Brain microvascular endothelial cell (primary cell): ENCODE measurements around the gene RNASEH2C.
A peak's percentile ranks its signal among the peaks of the same experiment; 100 is the strongest.

ENCODE experiments used
- DNase-seq: peaks from one replicate; pipeline ENCODE4 v3.0.0-alpha.2; 2020
- H3K27ac ChIP-seq: fragments of 250-450 bp; sonication (Bioruptor Pico); 2 replicates; pipeline ENCODE4 v1.5.1; 2020; ENCODE audit warnings: mild to moderate bottlenecking, moderate library complexity
- H3K27me3 ChIP-seq: fragments of 250-450 bp; sonication (Bioruptor Pico); replicated peaks from 2 replicates; pipeline ENCODE4 v1.5.1; 2020; ENCODE audit warnings: mild to moderate bottlenecking
- H3K36me3 ChIP-seq: fragments of 250-450 bp; sonication (Bioruptor Pico); replicated peaks from 2 replicates; pipeline ENCODE4 v1.5.1; 2020; ENCODE audit warnings: mild to moderate bottlenecking
- H3K4me3 ChIP-seq: 2 replicates; pipeline ENCODE4 v1.5.1; 2011; ENCODE audit warnings: low read depth, mild to moderate bottlenecking, control low read depth, low read length, moderate library complexity
- in situ Hi-C: cut with HindIII; loops from 2 replicates; pipeline ENCODE4 v1.10.0; 2017; ENCODE audit warnings: low sequenced_read_pairs, low pct_ligation_motif_present
- TF ChIP-seq, protein P1 (sequence below): IDR thresholded peaks from 2 replicates; pipeline ENCODE4 v1.5.1; 2011; ENCODE audit warnings: low read depth, mild to moderate bottlenecking, moderate library complexity, low read length, control low read depth, inconsistent platforms; ENCODE audit errors: missing control alignments

Gene RNASEH2C

GRCh38 chr11:65745049-65745448 is 24.5 kb upstream of the RNASEH2C start:
- Histone ChIP-seq H3K27ac (no peak overlapping the region), H3K4me3 (no peak overlapping the region), H3K27me3 (peaks cover 3% of the 10 kb centered on the region), H3K36me3 (no peaks in the 10 kb centered on the region)
- TF ChIP-seq, protein P1, sequence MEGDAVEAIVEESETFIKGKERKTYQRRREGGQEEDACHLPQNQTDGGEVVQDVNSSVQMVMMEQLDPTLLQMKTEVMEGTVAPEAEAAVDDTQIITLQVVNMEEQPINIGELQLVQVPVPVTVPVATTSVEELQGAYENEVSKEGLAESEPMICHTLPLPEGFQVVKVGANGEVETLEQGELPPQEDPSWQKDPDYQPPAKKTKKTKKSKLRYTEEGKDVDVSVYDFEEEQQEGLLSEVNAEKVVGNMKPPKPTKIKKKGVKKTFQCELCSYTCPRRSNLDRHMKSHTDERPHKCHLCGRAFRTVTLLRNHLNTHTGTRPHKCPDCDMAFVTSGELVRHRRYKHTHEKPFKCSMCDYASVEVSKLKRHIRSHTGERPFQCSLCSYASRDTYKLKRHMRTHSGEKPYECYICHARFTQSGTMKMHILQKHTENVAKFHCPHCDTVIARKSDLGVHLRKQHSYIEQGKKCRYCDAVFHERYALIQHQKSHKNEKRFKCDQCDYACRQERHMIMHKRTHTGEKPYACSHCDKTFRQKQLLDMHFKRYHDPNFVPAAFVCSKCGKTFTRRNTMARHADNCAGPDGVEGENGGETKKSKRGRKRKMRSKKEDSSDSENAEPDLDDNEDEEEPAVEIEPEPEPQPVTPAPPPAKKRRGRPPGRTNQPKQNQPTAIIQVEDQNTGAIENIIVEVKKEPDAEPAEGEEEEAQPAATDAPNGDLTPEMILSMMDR, result no peak
- in situ Hi-C loops, result no loop called here
- no peak for DNase-seq

DNA sequence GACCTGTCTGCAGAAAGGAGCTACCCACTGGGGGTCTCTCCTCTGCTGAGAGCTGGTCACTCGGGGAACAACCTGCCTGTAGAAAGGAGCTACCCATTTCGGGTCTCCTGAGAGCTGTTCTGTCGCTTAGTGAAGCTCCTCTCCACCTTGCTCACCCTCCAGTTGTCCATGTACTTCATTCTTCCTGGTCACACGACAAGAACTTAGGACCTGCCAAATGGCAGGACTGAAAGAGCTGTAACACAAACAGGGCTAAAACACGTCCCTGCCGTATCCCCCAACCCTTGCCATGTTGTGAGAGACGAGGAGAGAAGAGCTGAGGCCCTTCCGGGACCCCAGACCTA is 24.1 kb upstream of the RNASEH2C start:
- Histone ChIP-seq H3K27me3 (peaks cover 3% of the 10 kb centered on the region), H3K36me3 (no peaks in the 10 kb centered on the region), H3K27ac (no peak overlapping the region), H3K4me3 (no peak overlapping the region)
- DNase-seq, result no peak
- TF ChIP-seq, protein P1, result no peak
- in situ Hi-C loops, result no loop called here

DNA sequence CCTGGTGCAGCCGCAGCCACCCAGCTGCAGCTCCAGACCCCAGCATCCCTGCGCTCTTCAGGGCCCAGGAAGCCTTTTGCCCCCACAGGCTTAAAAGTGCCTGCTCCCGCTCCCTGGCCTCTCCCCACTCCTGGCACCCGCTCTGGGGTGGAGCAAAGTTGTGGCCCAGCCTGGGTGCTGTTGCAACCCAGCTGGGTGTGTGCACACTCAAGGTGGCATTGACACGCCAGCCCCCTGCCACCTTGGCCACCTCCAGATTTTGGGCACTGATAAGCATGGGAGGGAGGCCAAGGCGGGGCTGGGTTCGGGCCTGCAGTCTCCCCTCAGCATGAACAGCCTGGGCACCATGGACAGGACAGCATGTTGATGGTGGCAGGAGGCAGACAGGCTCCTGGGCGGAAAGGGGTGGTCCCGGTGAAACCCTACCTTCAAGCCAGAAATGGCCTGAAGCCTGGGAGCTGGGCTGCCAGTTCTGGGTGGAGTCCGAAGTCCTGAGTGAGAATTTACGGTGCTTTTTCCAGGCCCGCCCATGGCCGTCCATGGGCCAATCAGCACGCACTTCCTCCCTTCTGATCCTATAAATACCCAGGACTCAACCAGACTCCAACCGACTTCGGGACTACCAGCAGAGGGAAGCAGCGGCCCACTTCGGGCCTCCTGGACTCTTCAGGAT is 23.6 kb upstream of the RNASEH2C start:
- no peaks in the 10 kb centered on the region for H3K36me3 ChIP-seq
- H3K4me3 ChIP-seq, result no peak overlapping the region
- no peak overlapping the region for H3K27ac ChIP-seq
- TF ChIP-seq, protein P1, result peak; percentile 49
- peaks cover 2% of the 10 kb centered on the region for H3K27me3 ChIP-seq
- DNase-seq, result no peak
- in situ Hi-C loops, result no loop called here

DNA sequence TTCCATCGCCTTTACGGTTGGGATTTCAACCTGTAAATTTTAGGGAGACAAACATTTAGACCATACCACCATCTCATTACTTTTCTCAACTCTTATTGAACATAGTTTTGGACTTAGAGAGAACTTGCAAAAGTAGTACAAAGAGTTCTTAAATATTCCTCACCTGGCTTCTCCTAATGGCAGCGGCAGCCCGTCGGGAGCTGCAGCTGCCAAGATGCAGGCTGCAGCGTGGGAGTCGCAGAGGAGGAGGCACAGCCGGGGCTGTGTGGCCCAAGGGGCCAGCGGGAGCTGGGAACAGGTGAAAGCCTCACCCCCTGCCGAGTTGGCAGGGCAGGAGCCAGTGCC is 23.1 kb upstream of the RNASEH2C start:
- in situ Hi-C loops, result no loop called here
- Histone ChIP-seq H3K4me3 (no peak overlapping the region), H3K36me3 (no peaks in the 10 kb centered on the region), H3K27ac (no peak overlapping the region), H3K27me3 (peaks cover 2% of the 10 kb centered on the region)
- DNase-seq, result no peak
- TF ChIP-seq, protein P1, result no peak

GRCh38 chr11:65742353-65742752 is 21.8 kb upstream of the RNASEH2C start:
- DNase-seq, result no peak
- H3K27ac ChIP-seq, result no peak overlapping the region
- H3K27me3 ChIP-seq, result no peaks in the 10 kb centered on the region
- in situ Hi-C loops, result no loop called here
- H3K4me3 ChIP-seq, result no peak overlapping the region
- TF ChIP-seq, protein P1, result no peak
- H3K36me3 ChIP-seq, result no peaks in the 10 kb centered on the region

- no peaks in the 10 kb centered on the region for H3K27me3 ChIP-seq
- no peak overlapping the region for H3K4me3 ChIP-seq
- in situ Hi-C loops, result no loop called here
- TF ChIP-seq, protein P1, result no peak
- no peak for DNase-seq
- H3K36me3 ChIP-seq, result no peaks in the 10 kb centered on the region
- H3K27ac ChIP-seq, result no peak overlapping the region
Measured at GRCh38 chr11:65741185-65741584, 20.6 kb upstream of the RNASEH2C start.
